SK-N-SH (cell line): Measurements from ENCODE around the gene CFAP20.

Experiments
- CHD2 ChIP-seq: fragments of 150-350 bp; IDR thresholded peaks from 2 replicates; pipeline ENCODE4 v1.6.1; 2018; ENCODE audit warnings: low read length; ENCODE audit not compliant: partially characterized antibody
- CTCF ChIP-seq: fragments of 200-600 bp; sonication (generic); IDR thresholded peaks from 2 replicates; pipeline ENCODE4 v1.6.1; 2017; ENCODE audit warnings: antibody characterized with exemption, mild to moderate bottlenecking, moderate library complexity
- EP300 ChIP-seq, 2 experiments: IDR thresholded peaks; 2 replicates each; pipeline versions ENCODE4 v1.4.0 to v1.6.1; 2012; ENCODE audit warnings: borderline replicate concordance in 1 of 2, low read depth in 1 of 2, low read length in 1 of 2
- JUND ChIP-seq: IDR thresholded peaks from 2 replicates; pipeline ENCODE4 v1.4.0; 2012
- POLR2AphosphoS5 ChIP-seq: IDR thresholded peaks from 2 replicates; pipeline ENCODE4 v1.6.1; 2012; ENCODE audit warnings: low read depth, low read length

GRCh38 chr16:58074657-58075056 is 54.5 kb downstream of the CFAP20 start:
- TF ChIP-seq CTCF, result no peak
- no peak for TF ChIP-seq JUND
- TF ChIP-seq EP300 (IDR thresholded peaks at IDR 0.05; ENCODE audit: borderline replicate concordance in 1 of 2, low read depth in 1 of 2, low read length in 1 of 2), result no peak
- no peak for TF ChIP-seq CHD2
- TF ChIP-seq POLR2AphosphoS5, result no peak
